K562 (cell line): ENCODE measurements around the gene ATF4. TPM values are rescaled to one million over a fixed set of nuclear protein-coding genes. Genes with fewer than 3 reads are reported as not detected.

Experiments
- CBFA2T2 ChIP-seq: fragments of 450-650 bp; conservative IDR thresholded peaks from 2 replicates; pipeline ENCODE4 v1.6.1; 2017; ENCODE audit warnings: mild to moderate bottlenecking
- CSDE1 ChIP-seq, 2 experiments: fragments of 450-650 bp; IDR thresholded peaks; 2 replicates each; pipeline ENCODE4 v1.6.1; 2016; ENCODE audit warnings: mild to moderate bottlenecking in 1 of 2
- EP400 ChIP-seq: fragments of 450-650 bp; IDR thresholded peaks from 2 replicates; pipeline ENCODE4 v1.6.1; 2017; ENCODE audit warnings: antibody characterized with exemption, mild to moderate bottlenecking, moderate library complexity
- GATAD2B ChIP-seq: fragments of 450-650 bp; IDR thresholded peaks from 2 replicates; pipeline ENCODE4 v1.6.1; 2017; ENCODE audit warnings: mild to moderate bottlenecking, borderline replicate concordance
- HMBOX1 ChIP-seq: sonication (generic); IDR thresholded peaks from 2 replicates; pipeline ENCODE4 v1.6.1; 2016
- IRF2 ChIP-seq: sonication (generic); formaldehyde crosslinking; IDR thresholded peaks from 2 replicates; pipeline ENCODE4 v1.8.1; 2022; ENCODE audit warnings: mild to moderate bottlenecking, missing genetic modification reagents
- NKRF ChIP-seq: fragments of 450-650 bp; IDR thresholded peaks from 2 replicates; pipeline ENCODE4 v1.6.1; 2016; ENCODE audit warnings: borderline replicate concordance
- NR2C2 ChIP-seq, 2 experiments: fragments of 200-800 bp in 1 of 2; sonication (Bioruptor generic) in 1 of 2; sonication (generic) in 1 of 2; formaldehyde crosslinking in 1 of 2; IDR thresholded peaks; 2 replicates each; pipeline versions ENCODE4 v1.6.1 to v1.8.0; 2016 to 2022; ENCODE audit warnings: mild to moderate bottlenecking in 1 of 2, missing compliant biosample characterization in 1 of 2, missing genetic modification characterization in 1 of 2, missing genetic modification reagents in 1 of 2
- POLR2B ChIP-seq: fragments of 450-650 bp; IDR thresholded peaks from 2 replicates; pipeline ENCODE4 v1.6.1; 2018; ENCODE audit warnings: low read depth; ENCODE audit not compliant: partially characterized antibody
- SMAD4 ChIP-seq: fragments of 250-450 bp; sonication (Bioruptor Pico); conservative IDR thresholded peaks from 2 replicates; pipeline ENCODE4 v1.8.0; 2021; ENCODE audit warnings: inconsistent platforms, mild to moderate bottlenecking, moderate library complexity
- SNIP1 ChIP-seq: fragments of 450-650 bp; IDR thresholded peaks from 2 replicates; pipeline ENCODE4 v1.7.1; 2017; ENCODE audit warnings: low read depth, mild to moderate bottlenecking
- XRCC3 ChIP-seq: fragments of 450-650 bp; IDR thresholded peaks from 2 replicates; pipeline ENCODE4 v1.6.1; 2017; ENCODE audit warnings: mild to moderate bottlenecking, moderate library complexity
- ZFX ChIP-seq: sonication (generic); formaldehyde crosslinking; IDR thresholded peaks from 2 replicates; pipeline ENCODE4 v1.8.0; 2022; ENCODE audit warnings: mild to moderate bottlenecking, missing genetic modification reagents, moderate library complexity
- ZNF253 ChIP-seq: fragments of 250-450 bp; sonication (Bioruptor Pico); conservative IDR thresholded peaks from 2 replicates; pipeline ENCODE4 v1.6.1; 2021; ENCODE audit warnings: mild to moderate bottlenecking
- polyA plus RNA-seq, 8 experiments: library from polyadenylated mRNA; depleted of rRNA in 4 of 8; stranded (reverse) in 5 of 8; unstranded in 3 of 8; fragments of >200 nt; fragmentation: Nextera tagmentation in 2 of 8; fragmentation: Illumina TruSeq in 1 of 8; extraction: Ambion mirVana in 2 of 8; extraction: Trizol in 1 of 8; gene quantifications; 2 replicates each; pipeline versions ENCODE4 v1.2.1 to v1.2.3, GENCODE V29; 2011 to 2014; ENCODE audit warnings: inconsistent platforms in 1 of 8, missing spikeins in 1 of 8
- total RNA-seq, 7 experiments: library from RNA; depleted of rRNA in 6 of 7; stranded (reverse); fragments of >200 nt in 6 of 7; fragmentation: Illumina TruSeq in 2 of 7; extraction: Trizol in 2 of 7; gene quantifications; 2 replicates each; pipeline versions ENCODE4 v1.2.1 to v1.2.3, GENCODE V29; 2011 to 2021; ENCODE audit warnings: low replicate concordance in 1 of 7
- TF ChIP-seq, protein P1 (sequence below), 2 experiments: IDR thresholded peaks in 1 of 2; conservative IDR thresholded peaks in 1 of 2; 2 replicates each; pipeline ENCODE4 v1.6.1; 2016; ENCODE audit warnings: low read depth in 2 of 2, mild to moderate bottlenecking in 1 of 2, missing compliant biosample characterization in 1 of 2, missing genetic modification characterization in 1 of 2, moderate library complexity in 1 of 2
- TF ChIP-seq, protein P2 (sequence below): IDR thresholded peaks from 2 replicates; pipeline ENCODE4 v1.6.1; 2011; ENCODE audit warnings: borderline replicate concordance, low read depth, mild to moderate bottlenecking, moderate library complexity, low read length; ENCODE audit not compliant: insufficient read depth, poor library complexity, severe bottlenecking

ATF4 gene
- total and polyA plus RNA-seq, 9 of the 15 experiments (the other 6 are each of a cell fraction or from before 2014, with no cell fraction given), result 93.1 to 723 (median 355) TPM

DNA sequence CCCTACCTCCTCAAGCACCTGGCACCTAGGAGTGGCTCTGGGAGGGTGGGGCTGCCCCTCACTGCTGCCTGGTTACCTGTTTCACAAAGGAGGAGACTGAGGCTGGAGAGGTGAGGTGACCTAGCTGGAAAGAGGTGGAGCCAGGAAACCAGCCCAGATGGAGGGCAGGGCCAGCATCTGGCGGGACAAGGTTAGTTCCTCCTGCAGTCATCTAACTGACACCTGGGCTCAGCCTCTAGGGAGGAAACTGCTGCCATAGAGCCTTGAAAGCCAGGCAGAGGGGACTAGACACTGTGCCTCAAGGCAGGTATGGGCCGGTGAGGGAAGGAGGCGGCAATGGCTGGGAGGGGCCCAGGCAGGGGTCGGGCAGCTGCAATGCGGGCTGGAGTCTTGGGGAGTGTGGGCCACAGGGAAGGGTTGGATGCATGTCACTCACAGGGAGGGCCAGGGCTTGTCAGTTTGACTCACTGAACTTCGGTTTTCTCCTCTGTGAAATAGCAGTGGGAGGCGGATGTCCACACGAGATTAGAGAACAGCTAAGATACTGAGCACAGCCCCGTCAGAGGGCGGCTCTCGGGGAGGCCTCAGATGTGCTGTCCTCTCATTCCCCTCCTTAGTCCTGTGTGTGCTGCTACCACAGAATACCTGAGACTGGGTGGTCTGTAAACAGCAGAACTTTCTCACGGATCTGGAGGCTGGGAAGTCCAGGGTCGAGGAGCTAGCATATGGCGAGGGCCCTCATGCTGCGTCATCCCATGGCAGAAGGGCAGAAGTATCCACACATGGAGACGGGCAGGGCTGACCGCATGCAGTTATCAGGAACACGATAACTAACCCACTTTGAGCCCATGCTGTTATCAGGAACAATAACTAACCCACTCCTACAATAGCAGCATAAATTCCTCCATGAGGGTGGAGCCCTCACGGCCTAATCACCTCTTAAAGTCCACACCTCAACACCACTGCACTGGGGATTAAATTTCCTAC is 47.5 kb upstream of the ATF4 start (continued):
- TF ChIP-seq POLR2B (no peak), XRCC3 (no peak), ZNF253 (no peak), NKRF (0 out of 2 replicates have a peak, but pooled peaks have one; percentile 28), HMBOX1 (peak; percentile 99), IRF2 (CRISPR knock-in tag) (no peak), SNIP1 (no peak), GATAD2B (peak; percentile 39; the same call in 1 of the 2 replicates), SMAD4 (CRISPR knock-in tag) (0 out of 2 replicates have a peak, but pooled peaks have one; percentile 51), CBFA2T2 (peak; percentile 59), NR2C2 (CRISPR knock-in tag; IDR thresholded peaks at IDR 0.05) (no peak), NR2C2 (tag; IDR thresholded peaks at IDR 0.05) (no peak), CSDE1 (IDR thresholded peaks at IDR 0.05) (no peak), EP400 (peak; percentile 60), ZFX (CRISPR knock-in tag) (peak; percentile 57)
- TF ChIP-seq, protein P1, sequence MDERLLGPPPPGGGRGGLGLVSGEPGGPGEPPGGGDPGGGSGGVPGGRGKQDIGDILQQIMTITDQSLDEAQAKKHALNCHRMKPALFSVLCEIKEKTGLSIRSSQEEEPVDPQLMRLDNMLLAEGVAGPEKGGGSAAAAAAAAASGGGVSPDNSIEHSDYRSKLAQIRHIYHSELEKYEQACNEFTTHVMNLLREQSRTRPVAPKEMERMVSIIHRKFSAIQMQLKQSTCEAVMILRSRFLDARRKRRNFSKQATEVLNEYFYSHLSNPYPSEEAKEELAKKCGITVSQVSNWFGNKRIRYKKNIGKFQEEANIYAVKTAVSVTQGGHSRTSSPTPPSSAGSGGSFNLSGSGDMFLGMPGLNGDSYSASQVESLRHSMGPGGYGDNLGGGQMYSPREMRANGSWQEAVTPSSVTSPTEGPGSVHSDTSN (CRISPR knock-in tag; IDR thresholded peaks at IDR 0.05; ENCODE audit: low read depth), result peak; percentile 73
- TF ChIP-seq, protein P1 (tag; conservative IDR thresholded peaks at IDR 0.05; ENCODE audit: low read depth), result peak; percentile 75
- TF ChIP-seq, protein P2, sequence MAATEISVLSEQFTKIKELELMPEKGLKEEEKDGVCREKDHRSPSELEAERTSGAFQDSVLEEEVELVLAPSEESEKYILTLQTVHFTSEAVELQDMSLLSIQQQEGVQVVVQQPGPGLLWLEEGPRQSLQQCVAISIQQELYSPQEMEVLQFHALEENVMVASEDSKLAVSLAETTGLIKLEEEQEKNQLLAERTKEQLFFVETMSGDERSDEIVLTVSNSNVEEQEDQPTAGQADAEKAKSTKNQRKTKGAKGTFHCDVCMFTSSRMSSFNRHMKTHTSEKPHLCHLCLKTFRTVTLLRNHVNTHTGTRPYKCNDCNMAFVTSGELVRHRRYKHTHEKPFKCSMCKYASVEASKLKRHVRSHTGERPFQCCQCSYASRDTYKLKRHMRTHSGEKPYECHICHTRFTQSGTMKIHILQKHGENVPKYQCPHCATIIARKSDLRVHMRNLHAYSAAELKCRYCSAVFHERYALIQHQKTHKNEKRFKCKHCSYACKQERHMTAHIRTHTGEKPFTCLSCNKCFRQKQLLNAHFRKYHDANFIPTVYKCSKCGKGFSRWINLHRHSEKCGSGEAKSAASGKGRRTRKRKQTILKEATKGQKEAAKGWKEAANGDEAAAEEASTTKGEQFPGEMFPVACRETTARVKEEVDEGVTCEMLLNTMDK, result no peak
